CD4-positive, alpha-beta memory T cell (primary cell): Measurements from ENCODE around the gene SPPL3. TPM values are rescaled to one million over a fixed set of nuclear protein-coding genes. Genes with fewer than 3 reads are reported as not detected.
A peak's percentile ranks its signal among the peaks of the same experiment; 100 is the strongest.

Experiments used
- CTCF ChIA-PET: fragments of 350-600 bp; sonication (Branson Sonifier 250); formaldehyde crosslinking; loops from one replicate; lab custom pipeline; 2021; ENCODE audit warnings: inconsistent platforms; ENCODE audit not compliant: partially characterized antibody; lab: Charles Lee
- POLR2A ChIA-PET: fragments of 350-600 bp; sonication (Branson Sonifier 250); formaldehyde crosslinking; loops from one replicate; lab custom pipeline; 2021; ENCODE audit not compliant: partially characterized antibody; lab: Charles Lee
- DNase-seq, 5 donors: peaks; one replicate each; pipeline versions ENCODE4 v3.0.0 to v3.0.0-alpha.2; 2020 to 2022; ENCODE audit warnings: mixed read lengths in 1 of 5
- H3K27ac ChIP-seq: one replicate; pipeline ENCODE4 v1.7.0; 2013; ENCODE audit warnings: low read depth, low read length
- H3K27me3 ChIP-seq: 2 replicates; pipeline ENCODE4 v1.7.0; 2013; ENCODE audit warnings: mild to moderate bottlenecking, low read length, moderate library complexity; ENCODE audit not compliant: insufficient read depth
- H3K36me3 ChIP-seq: 2 replicates; pipeline ENCODE4 v1.7.0; 2013; ENCODE audit warnings: mild to moderate bottlenecking, low read length, moderate library complexity; ENCODE audit not compliant: insufficient read depth
- H3K4me1 ChIP-seq: 2 replicates; pipeline ENCODE4 v1.7.0; 2013; ENCODE audit warnings: mild to moderate bottlenecking, low read length, moderate library complexity; ENCODE audit not compliant: insufficient read depth
- H3K4me3 ChIP-seq, 2 donors: one replicate each; pipeline ENCODE4 v1.7.0; 2013; ENCODE audit warnings: low read length in 2 of 2, mild to moderate bottlenecking in 1 of 2
- H3K9me3 ChIP-seq, 2 donors: one replicate each; pipeline ENCODE4 v1.7.0; 2013; ENCODE audit warnings: low read length in 2 of 2, control low read depth in 1 of 2; ENCODE audit not compliant: control insufficient read depth in 1 of 2
- H3K27ac Mint-ChIP-seq, 7 donors: one replicate each; pipeline ENCODE4 v1.8.0; 2020 to 2021; ENCODE audit warnings: mixed read lengths in 7 of 7, mild to moderate bottlenecking in 6 of 7, inconsistent platforms in 3 of 7, moderate library complexity in 3 of 7
- H3K27me3 Mint-ChIP-seq, 2 donors: one replicate each; pipeline ENCODE4 v1.8.0; 2020 to 2021; ENCODE audit warnings: mixed read lengths in 2 of 2
- H3K36me3 Mint-ChIP-seq, 2 donors: one replicate each; pipeline ENCODE4 v1.8.0; 2020 to 2021; ENCODE audit warnings: mixed read lengths in 2 of 2, inconsistent platforms in 1 of 2, mild to moderate bottlenecking in 1 of 2
- H3K4me1 Mint-ChIP-seq, 4 donors: one replicate each; pipeline ENCODE4 v1.8.0; 2020 to 2021; ENCODE audit warnings: mixed read lengths in 4 of 4, mild to moderate bottlenecking in 1 of 4
- H3K4me3 Mint-ChIP-seq, 8 donors: one replicate each; pipeline ENCODE4 v1.8.0; 2020 to 2021; ENCODE audit warnings: mixed read lengths in 8 of 8, mild to moderate bottlenecking in 7 of 8, moderate library complexity in 6 of 8, inconsistent platforms in 3 of 8
- H3K9me3 Mint-ChIP-seq, 8 donors: one replicate each; pipeline ENCODE4 v1.8.0; 2020 to 2021; ENCODE audit warnings: mixed read lengths in 8 of 8, mild to moderate bottlenecking in 5 of 8, inconsistent platforms in 3 of 8, moderate library complexity in 1 of 8
- intact Hi-C: fragments of 100-400 bp; cut with micrococcal nuclease; formaldehyde crosslinking; loops from one replicate; pipeline ENCODE4 v1.15.1; 2023
- polyA plus RNA-seq, 2 donors: library from polyadenylated mRNA; unstranded; fragments of 300-500 nt; fragmentation: Illumina TruSeq; gene quantifications; one replicate each; pipeline ENCODE4 v1.2.3, GENCODE V29; 2021
- total RNA-seq, 2 experiments: library from RNA; stranded (reverse); gene quantifications; one replicate each; pipeline ENCODE4 v1.2.3, GENCODE V29; 2021

Gene SPPL3
- total and polyA plus RNA-seq, 4 experiments from 2014 or later = 7.4 to 49.4 (median 44.8) TPM

GRCh38 chr12:120754792-120755191, 149.4 kb downstream of the SPPL3 start:
- ChIA-PET POLR2A (no interaction called here), CTCF (no interaction called here)
- no peak for DNase-seq
- intact Hi-C loops = no loop called here
- Mint-ChIP-seq H3K4me3 (no peak overlapping the region), H3K27ac (no peak overlapping the region), H3K36me3 (peaks cover 3 to 5% of the 10 kb centered on the region in 2 donors), H3K9me3 (peaks cover 0 to 18% (median 15%) of the 10 kb centered on the region in 8 donors), H3K4me1 (peaks cover 0 to 2% (median under 1%) of the 10 kb centered on the region in 4 donors), H3K27me3 (peaks cover 2 to 3% of the 10 kb centered on the region in 2 donors)
- Histone ChIP-seq H3K27ac (no peak overlapping the region), H3K9me3 (no peaks in the 10 kb centered on the region), H3K27me3 (no peaks in the 10 kb centered on the region), H3K4me1 (peaks cover 3% of the 10 kb centered on the region), H3K4me3 (no peak overlapping the region), H3K36me3 (no peaks in the 10 kb centered on the region)

- Histone ChIP-seq H3K9me3 (no peaks in the 10 kb centered on the region), H3K4me3 (no peak overlapping the region), H3K27ac (no peak overlapping the region), H3K4me1 (no peaks in the 10 kb centered on the region), H3K36me3 (no peaks in the 10 kb centered on the region), H3K27me3 (no peaks in the 10 kb centered on the region)
- Mint-ChIP-seq H3K4me3 (no peak overlapping the region), H3K36me3 (peaks cover 2 to 3% of the 10 kb centered on the region in 2 donors), H3K27me3 (peaks cover 2 to 3% of the 10 kb centered on the region in 2 donors), H3K9me3 (peaks cover 0 to 18% (median 15%) of the 10 kb centered on the region in 8 donors), H3K27ac (no peak overlapping the region), H3K4me1 (peaks cover 0 to 6% (median under 1%) of the 10 kb centered on the region in 4 donors)
- no peak for DNase-seq
- intact Hi-C loops = no loop called here
- POLR2A ChIA-PET = no interaction called here
- CTCF ChIA-PET = interaction anchor here (1.2 kb wide), 1 partner anchor 221 kb away, joined by 6 read pairs; no protein-coding TSS in a partner anchor
Observed at GRCh38 chr12:120751389-120751788, 152.8 kb downstream of the SPPL3 start.

DNA sequence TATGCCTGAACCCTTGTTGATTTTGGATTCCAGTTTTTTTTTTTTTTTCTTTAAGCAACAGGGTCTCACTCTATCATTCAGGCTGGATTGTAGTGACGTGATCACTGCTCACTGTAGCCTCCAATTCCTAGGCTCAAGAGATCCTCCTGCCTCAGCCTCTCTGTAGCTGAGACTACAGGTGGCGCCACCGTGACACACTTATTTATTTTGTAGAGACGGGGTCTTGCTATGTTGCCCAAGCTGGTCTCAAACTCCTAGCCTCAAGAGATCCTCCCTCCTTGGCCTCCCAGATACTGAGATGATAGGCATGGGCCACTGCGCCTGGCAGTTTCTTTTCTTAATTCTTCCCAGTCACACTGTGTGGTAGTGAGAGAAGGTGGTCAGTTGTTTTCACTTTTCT, 153.4 kb downstream of the SPPL3 start:
- peaks cover 2 to 3% of the 10 kb centered on the region in 2 donors for H3K36me3 Mint-ChIP-seq
- H3K27ac ChIP-seq = no peak overlapping the region
- no peaks in the 10 kb centered on the region for H3K9me3 ChIP-seq
- H3K9me3 Mint-ChIP-seq = peaks cover 0 to 18% (median 15%) of the 10 kb centered on the region in 8 donors
- no peak overlapping the region for H3K27ac Mint-ChIP-seq
- H3K27me3 Mint-ChIP-seq = peaks cover 2 to 3% of the 10 kb centered on the region in 2 donors
- H3K4me1 ChIP-seq = no peaks in the 10 kb centered on the region
- no peak overlapping the region for H3K4me3 Mint-ChIP-seq
- no peak for DNase-seq
- no peaks in the 10 kb centered on the region for H3K36me3 ChIP-seq
- peaks cover 0 to 6% (median under 1%) of the 10 kb centered on the region in 4 donors for H3K4me1 Mint-ChIP-seq
- H3K27me3 ChIP-seq = no peaks in the 10 kb centered on the region
- CTCF ChIA-PET = interaction anchor here (1.2 kb wide), 1 partner anchor 221 kb away, joined by 6 read pairs; no protein-coding TSS in a partner anchor
- H3K4me3 ChIP-seq = no peak overlapping the region
- intact Hi-C loops = no loop called here
- POLR2A ChIA-PET = no interaction called here

DNA sequence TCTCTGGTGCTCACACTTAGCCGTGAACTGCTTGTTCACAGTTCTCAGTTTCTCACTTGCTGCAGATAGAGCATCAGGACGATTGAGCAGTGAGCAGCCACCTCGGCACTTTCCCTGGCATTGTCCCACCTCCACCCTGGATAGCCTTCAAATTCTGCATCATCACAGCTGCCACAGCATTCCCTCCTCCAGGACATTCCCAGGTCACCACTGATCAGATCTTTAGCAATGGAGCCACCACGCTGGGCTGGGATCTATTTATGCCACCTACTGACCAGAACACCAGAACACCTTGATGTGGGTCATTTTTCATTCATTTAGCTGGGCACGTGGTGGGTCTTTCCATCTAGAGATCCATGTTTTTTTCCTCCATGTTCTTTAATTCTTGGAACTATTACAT, 154.9 kb downstream of the SPPL3 start:
- intact Hi-C loops = no loop called here
- Mint-ChIP-seq H3K27ac (peak overlapping the region in 1 of 7 donors; percentile 68), H3K4me3 (no peak overlapping the region), H3K36me3 (peaks cover 2 to 3% of the 10 kb centered on the region in 2 donors), H3K27me3 (no peaks in the 10 kb centered on the region), H3K9me3 (peaks cover 0 to 4% (median 2%) of the 10 kb centered on the region in 8 donors), H3K4me1 (peaks cover 0 to 6% (median under 1%) of the 10 kb centered on the region in 4 donors)
- Histone ChIP-seq H3K4me1 (no peaks in the 10 kb centered on the region), H3K4me3 (no peak overlapping the region), H3K36me3 (no peaks in the 10 kb centered on the region), H3K9me3 (no peaks in the 10 kb centered on the region), H3K27me3 (no peaks in the 10 kb centered on the region), H3K27ac (no peak overlapping the region)
- ChIA-PET POLR2A (no interaction called here), CTCF (no interaction called here)
- no peak for DNase-seq

GRCh38 chr12:120748242-120748641, 155.9 kb downstream of the SPPL3 start:
- ChIA-PET POLR2A (no interaction called here), CTCF (interaction anchor here (0.7 kb wide), 1 partner anchor 88 kb away, joined by 3 read pairs; no protein-coding TSS in a partner anchor)
- no peaks in the 10 kb centered on the region for H3K9me3 Mint-ChIP-seq
- peaks cover 0 to 6% (median under 1%) of the 10 kb centered on the region in 4 donors for H3K4me1 Mint-ChIP-seq
- no peaks in the 10 kb centered on the region for H3K4me1 ChIP-seq
- H3K36me3 ChIP-seq = no peaks in the 10 kb centered on the region
- H3K27me3 ChIP-seq = no peaks in the 10 kb centered on the region
- no peaks in the 10 kb centered on the region for H3K27me3 Mint-ChIP-seq
- DNase-seq = peak in 2 of 5 donors; percentile 6 to 11
- H3K27ac ChIP-seq = no peak overlapping the region
- H3K9me3 ChIP-seq = no peaks in the 10 kb centered on the region
- intact Hi-C loops = no loop called here
- H3K4me3 Mint-ChIP-seq = no peak overlapping the region
- peaks cover 0 to 2% of the 10 kb centered on the region in 2 donors for H3K36me3 Mint-ChIP-seq
- H3K4me3 ChIP-seq = no peak overlapping the region
- H3K27ac Mint-ChIP-seq = peak overlapping the region in 3 of 7 donors; percentile 3 to 57 (median 13)

GRCh38 chr12:120744922-120745493, 159.2 kb downstream of the SPPL3 start:
- ChIA-PET POLR2A (no interaction called here), CTCF (no interaction called here)
- H3K4me1 ChIP-seq = no peaks in the 10 kb centered on the region
- no peaks in the 10 kb centered on the region for H3K9me3 ChIP-seq
- DNase-seq = no peak
- no peaks in the 10 kb centered on the region for H3K27me3 ChIP-seq
- Mint-ChIP-seq H3K36me3 (no peaks in the 10 kb centered on the region), H3K9me3 (no peaks in the 10 kb centered on the region), H3K27ac (no peak overlapping the region), H3K27me3 (no peaks in the 10 kb centered on the region), H3K4me1 (peaks cover 0 to 6% (median under 1%) of the 10 kb centered on the region in 4 donors), H3K4me3 (no peak overlapping the region)
- no peak overlapping the region for H3K4me3 ChIP-seq
- H3K27ac ChIP-seq = no peak overlapping the region
- no peaks in the 10 kb centered on the region for H3K36me3 ChIP-seq
- intact Hi-C loops = no loop called here

DNA sequence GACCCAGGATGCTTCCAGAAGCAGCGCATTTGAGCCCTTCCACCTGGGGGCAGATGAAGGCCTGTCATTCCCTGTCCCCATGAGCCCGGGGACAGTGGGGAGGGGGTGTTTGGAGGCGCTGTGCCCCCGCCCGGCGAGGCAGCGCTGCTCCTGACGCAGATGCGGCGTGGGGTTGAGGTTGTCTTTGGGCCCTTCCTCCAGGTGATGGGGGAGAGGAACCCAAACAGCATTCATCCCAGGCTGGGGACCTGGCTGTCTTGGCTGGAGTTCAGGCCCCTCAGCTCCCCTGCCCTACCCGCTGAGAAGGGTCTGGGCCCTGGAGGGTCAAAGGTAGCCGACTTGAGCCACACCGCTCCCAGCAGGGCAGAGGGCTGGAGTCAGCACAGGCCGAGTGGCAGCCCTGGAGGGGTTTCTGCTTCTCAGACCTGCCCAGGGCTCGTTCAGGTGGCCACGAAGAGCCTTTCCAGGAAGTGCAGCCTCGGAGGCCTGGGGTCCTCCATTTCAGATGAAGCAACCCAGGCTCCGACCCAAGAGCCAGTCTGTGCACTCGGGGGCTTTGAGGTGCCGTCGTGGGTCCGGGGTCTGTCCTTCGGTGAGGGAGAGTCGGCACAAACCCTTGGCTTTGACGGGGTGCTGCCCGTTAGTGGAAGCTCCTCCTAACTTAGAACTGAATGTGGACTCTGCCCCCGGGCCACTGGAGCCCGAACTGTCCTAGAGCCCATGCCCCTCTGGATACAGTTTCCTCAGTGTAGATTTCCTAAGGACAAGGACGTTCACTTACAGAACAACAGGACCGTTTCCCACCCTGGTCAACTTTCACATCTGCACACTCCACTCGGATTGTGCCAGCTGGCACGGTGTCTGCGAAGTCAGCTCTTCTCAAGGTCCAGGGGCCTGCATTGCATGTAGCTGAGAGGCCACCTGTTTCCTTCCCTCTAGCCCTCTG, 162.4 kb downstream of the SPPL3 start:
- Mint-ChIP-seq H3K9me3 (no peaks in the 10 kb centered on the region), H3K27ac (no peak overlapping the region), H3K36me3 (no peaks in the 10 kb centered on the region), H3K4me1 (no peaks in the 10 kb centered on the region), H3K27me3 (no peaks in the 10 kb centered on the region), H3K4me3 (no peak overlapping the region)
- intact Hi-C loops = no loop called here
- no peak for DNase-seq
- Histone ChIP-seq H3K27ac (no peak overlapping the region), H3K27me3 (no peaks in the 10 kb centered on the region), H3K4me3 (no peak overlapping the region), H3K36me3 (no peaks in the 10 kb centered on the region), H3K4me1 (no peaks in the 10 kb centered on the region), H3K9me3 (no peaks in the 10 kb centered on the region)
- CTCF ChIA-PET = no interaction called here
- POLR2A ChIA-PET = no interaction called here
